Cerebellar nuclear complex (tissue), 1 donor: ENCODE data around the gene SPATA2L.

Source experiments
- DNase-seq, 2 experiments: peaks; one replicate each; lab custom pipeline; 2025; lab: John Stamatoyannopoulos, UW

Gene SPATA2L

GRCh38 chr16:89656435-89657121 is 44.9 kb downstream of the SPATA2L start:
- no peak for DNase-seq

GRCh38 chr16:89655062-89655643 is 46.4 kb downstream of the SPATA2L start:
- DNase-seq = no peak

GRCh38 chr16:89653656-89654295 is 47.7 kb downstream of the SPATA2L start:
- DNase-seq = no peak

- DNase-seq = no peak
Measured at GRCh38 chr16:89651584-89651983, 49.9 kb downstream of the SPATA2L start.

DNA sequence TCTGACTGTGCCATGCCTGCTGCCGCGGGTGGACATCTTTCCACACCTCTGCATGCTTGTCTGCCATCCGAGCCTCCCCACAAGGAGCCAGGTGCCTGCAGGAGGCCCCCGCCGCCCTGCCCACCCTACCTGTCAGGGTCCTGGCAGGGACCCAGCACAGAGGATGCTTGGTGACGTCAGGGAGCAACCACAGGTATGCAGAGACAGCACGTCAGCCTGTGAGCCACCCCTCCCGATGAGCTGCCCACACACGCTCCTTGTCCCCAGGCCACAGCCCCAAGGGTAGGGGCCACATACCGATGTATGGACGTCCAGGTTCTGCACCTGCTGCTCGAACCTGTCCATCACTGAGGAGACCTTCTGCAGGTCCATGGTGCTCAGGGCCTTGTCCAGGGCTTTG is 54.6 kb downstream of the SPATA2L start:
- no peak for DNase-seq
